Raji (cell line): Measurements from ENCODE around the gene ASB9.

Source experiments
- POLR2A ChIP-seq: IDR thresholded peaks from 2 replicates; pipeline ENCODE4 v1.6.1; 2011; ENCODE audit warnings: low read depth, low read length, control low read depth; ENCODE audit not compliant: insufficient read depth

The ASB9 gene

GRCh38 chrX:15207384-15207783 lies 62.5 kb downstream of the ASB9 start:
- TF ChIP-seq POLR2A: no peak

GRCh38 chrX:15206306-15206705 lies 63.6 kb downstream of the ASB9 start:
- TF ChIP-seq POLR2A: no peak

DNA sequence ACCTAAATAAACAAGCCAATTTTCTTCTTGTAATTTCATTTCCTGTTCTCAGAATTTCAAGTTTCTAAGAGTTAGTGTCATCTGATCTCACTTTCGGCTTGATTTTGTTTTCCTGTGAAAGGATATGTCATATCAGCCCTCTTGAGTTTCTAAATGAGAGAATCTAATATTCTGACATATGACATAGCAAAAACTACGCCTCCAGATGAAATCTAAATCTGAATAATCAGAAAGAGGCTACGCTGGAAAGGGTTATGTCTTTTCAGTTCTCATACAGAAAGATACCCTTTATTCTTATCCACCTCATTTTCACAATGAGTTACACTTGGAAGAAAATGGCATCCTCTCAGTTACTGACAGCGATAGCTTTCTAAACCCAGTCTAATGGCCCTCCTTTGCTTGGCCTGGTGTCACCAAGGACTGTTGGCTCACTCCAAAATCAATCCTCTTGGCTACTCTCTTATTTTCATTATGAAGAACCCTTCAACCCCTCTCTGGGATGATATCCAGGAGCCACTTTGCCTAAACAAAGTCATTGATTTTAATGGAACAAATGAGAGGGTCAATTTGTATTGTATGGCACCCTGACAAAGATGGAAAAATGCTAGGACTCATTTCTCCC lies 65.6 kb downstream of the ASB9 start:
- no peak for TF ChIP-seq POLR2A

- TF ChIP-seq POLR2A: no peak
Observed at GRCh38 chrX:15203694-15204093, 66.2 kb downstream of the ASB9 start.

- TF ChIP-seq POLR2A: no peak
Observed at GRCh38 chrX:15202454-15203177, 67.3 kb downstream of the ASB9 start.

GRCh38 chrX:15200871-15201270 lies 69.0 kb downstream of the ASB9 start:
- no peak for TF ChIP-seq POLR2A

GRCh38 chrX:15194146-15194545 lies 75.7 kb downstream of the ASB9 start:
- no peak for TF ChIP-seq POLR2A
